MM.1S (cell line): ENCODE measurements around the gene DNAH6.
A peak's percentile ranks its signal among the peaks of the same experiment; 100 is the strongest.

ENCODE experiments used
- DNase-seq: peaks from one replicate; pipeline ENCODE4 v3.0.0-alpha.2; 2015
- H2AFZ ChIP-seq: fragments of 300-600 bp; sonication (generic); 2 replicates; pipeline ENCODE4 v1.6.0; 2016; ENCODE audit warnings: antibody characterized with exemption, low read length
- H3F3A ChIP-seq: fragments of 300-600 bp; sonication (generic); 2 replicates; pipeline ENCODE4 v1.6.1; 2016; ENCODE audit warnings: mild to moderate bottlenecking, antibody characterized with exemption, low read length, moderate library complexity, mixed read lengths; ENCODE audit not compliant: insufficient read depth
- H3K27ac ChIP-seq: fragments of 300-600 bp; sonication (generic); 2 replicates; pipeline ENCODE4 v1.5.1; 2016; ENCODE audit warnings: mild to moderate bottlenecking, low read length
- H3K27me3 ChIP-seq: fragments of 300-600 bp; sonication (generic); replicated peaks from 2 replicates; pipeline ENCODE4 v1.6.0; 2016; ENCODE audit warnings: low read length; ENCODE audit not compliant: insufficient read depth
- H3K36me3 ChIP-seq: fragments of 300-600 bp; sonication (generic); replicated peaks from 2 replicates; pipeline ENCODE4 v1.6.1; 2016; ENCODE audit warnings: mild to moderate bottlenecking, low read length, mixed read lengths; ENCODE audit not compliant: insufficient read depth
- H3K4me1 ChIP-seq: fragments of 300-600 bp; sonication (generic); 2 replicates; pipeline ENCODE4 v1.6.1; 2016; ENCODE audit warnings: low read length, mixed read lengths
- H3K4me2 ChIP-seq: fragments of 300-600 bp; sonication (generic); 2 replicates; pipeline ENCODE4 v1.6.0; 2016; ENCODE audit warnings: low read depth, low read length
- H3K4me3 ChIP-seq: fragments of 300-600 bp; sonication (generic); 2 replicates; pipeline ENCODE4 v1.5.1; 2016; ENCODE audit warnings: low read length, mixed read lengths
- H3K79me2 ChIP-seq: fragments of 300-600 bp; sonication (generic); 2 replicates; pipeline ENCODE4 v1.6.1; 2016; ENCODE audit warnings: mixed run types, low read length, mixed read lengths
- H3K9ac ChIP-seq: fragments of 300-600 bp; sonication (generic); 2 replicates; pipeline ENCODE4 v1.6.1; 2016; ENCODE audit warnings: low read length, mixed read lengths
- H3K9me2 ChIP-seq: fragments of 300-600 bp; sonication (generic); replicated peaks from 2 replicates; pipeline ENCODE4 v1.6.1; 2016; ENCODE audit warnings: mild to moderate bottlenecking, low read length, mixed read lengths; ENCODE audit not compliant: insufficient read depth
- H3K9me3 ChIP-seq: fragments of 300-600 bp; sonication (generic); replicated peaks from 2 replicates; pipeline ENCODE4 v1.6.1; 2016; ENCODE audit warnings: mild to moderate bottlenecking, low read length, mixed read lengths; ENCODE audit not compliant: insufficient read depth
- H4K20me1 ChIP-seq: fragments of 300-600 bp; sonication (generic); 2 replicates; pipeline ENCODE4 v1.6.1; 2016; ENCODE audit warnings: mild to moderate bottlenecking, low read length, moderate library complexity, mixed read lengths; ENCODE audit not compliant: insufficient read depth
- EZH2 ChIP-seq: fragments of 300-600 bp; sonication (generic); optimal IDR thresholded peaks from 2 replicates; pipeline ENCODE3; 2017; ENCODE audit warnings: low read depth, mild to moderate bottlenecking, antibody characterized with exemption, low read length, mixed read lengths
- EZH2phosphoT487 ChIP-seq: fragments of 300-600 bp; sonication (generic); IDR thresholded peaks from 2 replicates; pipeline ENCODE4 v1.6.1; 2018; ENCODE audit warnings: antibody characterized with exemption, low read length
- TF ChIP-seq, protein P1 (sequence below): fragments of 300-600 bp; sonication (generic); IDR thresholded peaks from 2 replicates; pipeline ENCODE4 v1.5.1; 2016; ENCODE audit warnings: antibody characterized with exemption, low read length, mixed read lengths

DNAH6 gene

GRCh38 chr2:84861539-84861938 lies 345.2 kb downstream of the DNAH6 start:
- no peaks in the 10 kb centered on the region for H3F3A ChIP-seq
- H3K9me2 ChIP-seq = no peaks in the 10 kb centered on the region
- no peak overlapping the region for H3K9ac ChIP-seq
- H3K4me1 ChIP-seq = peaks cover 5% of the 10 kb centered on the region
- H3K9me3 ChIP-seq = no peaks in the 10 kb centered on the region
- no peak for TF ChIP-seq EZH2phosphoT487
- TF ChIP-seq EZH2 = no peak
- TF ChIP-seq, protein P1, sequence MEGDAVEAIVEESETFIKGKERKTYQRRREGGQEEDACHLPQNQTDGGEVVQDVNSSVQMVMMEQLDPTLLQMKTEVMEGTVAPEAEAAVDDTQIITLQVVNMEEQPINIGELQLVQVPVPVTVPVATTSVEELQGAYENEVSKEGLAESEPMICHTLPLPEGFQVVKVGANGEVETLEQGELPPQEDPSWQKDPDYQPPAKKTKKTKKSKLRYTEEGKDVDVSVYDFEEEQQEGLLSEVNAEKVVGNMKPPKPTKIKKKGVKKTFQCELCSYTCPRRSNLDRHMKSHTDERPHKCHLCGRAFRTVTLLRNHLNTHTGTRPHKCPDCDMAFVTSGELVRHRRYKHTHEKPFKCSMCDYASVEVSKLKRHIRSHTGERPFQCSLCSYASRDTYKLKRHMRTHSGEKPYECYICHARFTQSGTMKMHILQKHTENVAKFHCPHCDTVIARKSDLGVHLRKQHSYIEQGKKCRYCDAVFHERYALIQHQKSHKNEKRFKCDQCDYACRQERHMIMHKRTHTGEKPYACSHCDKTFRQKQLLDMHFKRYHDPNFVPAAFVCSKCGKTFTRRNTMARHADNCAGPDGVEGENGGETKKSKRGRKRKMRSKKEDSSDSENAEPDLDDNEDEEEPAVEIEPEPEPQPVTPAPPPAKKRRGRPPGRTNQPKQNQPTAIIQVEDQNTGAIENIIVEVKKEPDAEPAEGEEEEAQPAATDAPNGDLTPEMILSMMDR = no peak
- H3K27me3 ChIP-seq = no peaks in the 10 kb centered on the region
- no peak for DNase-seq
- no peak overlapping the region for H2AFZ ChIP-seq
- H3K27ac ChIP-seq = no peak overlapping the region
- no peaks in the 10 kb centered on the region for H3K79me2 ChIP-seq
- H3K36me3 ChIP-seq = no peaks in the 10 kb centered on the region
- no peak overlapping the region for H3K4me3 ChIP-seq
- no peak overlapping the region for H3K4me2 ChIP-seq
- no peaks in the 10 kb centered on the region for H4K20me1 ChIP-seq

DNA sequence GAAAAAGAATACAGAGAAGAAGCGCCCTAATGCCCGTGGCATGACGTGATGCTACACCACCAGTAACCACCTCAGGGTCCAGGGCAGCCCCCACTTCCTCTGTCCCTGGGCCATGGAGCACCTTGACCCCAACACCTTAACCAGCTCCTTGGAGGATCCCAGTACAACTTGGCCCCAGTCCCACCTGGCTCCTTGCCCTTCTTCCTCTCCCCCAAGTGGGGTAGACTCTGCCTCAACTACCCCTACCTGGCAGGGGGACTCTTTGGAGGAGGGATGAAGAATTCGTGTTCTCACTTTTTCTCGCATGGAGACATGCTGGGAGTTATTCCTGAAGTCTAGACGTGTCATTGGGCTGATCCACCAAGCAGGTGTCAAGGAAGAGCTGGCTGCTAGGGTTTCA lies 345.7 kb downstream of the DNAH6 start:
- H3K9me2 ChIP-seq = no peaks in the 10 kb centered on the region
- no peaks in the 10 kb centered on the region for H3K9me3 ChIP-seq
- H3K27ac ChIP-seq = no peak overlapping the region
- H3K4me3 ChIP-seq = no peak overlapping the region
- no peak for DNase-seq
- H3K4me2 ChIP-seq = no peak overlapping the region
- TF ChIP-seq EZH2 (no peak), EZH2phosphoT487 (no peak)
- TF ChIP-seq, protein P1 = no peak
- H3K36me3 ChIP-seq = no peaks in the 10 kb centered on the region
- peaks cover 5% of the 10 kb centered on the region for H3K4me1 ChIP-seq
- H3F3A ChIP-seq = no peaks in the 10 kb centered on the region
- no peaks in the 10 kb centered on the region for H3K27me3 ChIP-seq
- no peak overlapping the region for H3K9ac ChIP-seq
- H2AFZ ChIP-seq = no peak overlapping the region
- no peaks in the 10 kb centered on the region for H4K20me1 ChIP-seq
- H3K79me2 ChIP-seq = no peaks in the 10 kb centered on the region

- no peaks in the 10 kb centered on the region for H3K27me3 ChIP-seq
- no peak overlapping the region for H3K4me2 ChIP-seq
- H3K4me1 ChIP-seq = peaks cover 5% of the 10 kb centered on the region; the same call in 1 of the 2 replicates
- TF ChIP-seq, protein P1 = peak; percentile 65
- no peak for TF ChIP-seq EZH2
- no peak overlapping the region for H3K27ac ChIP-seq
- no peak overlapping the region for H3K4me3 ChIP-seq
- no peaks in the 10 kb centered on the region for H3K9me2 ChIP-seq
- H3F3A ChIP-seq = no peaks in the 10 kb centered on the region
- peak; percentile 77 for DNase-seq
- no peak overlapping the region for H3K9ac ChIP-seq
- H3K36me3 ChIP-seq = no peaks in the 10 kb centered on the region
- no peaks in the 10 kb centered on the region for H3K79me2 ChIP-seq
- no peak overlapping the region for H2AFZ ChIP-seq
- no peaks in the 10 kb centered on the region for H4K20me1 ChIP-seq
- no peaks in the 10 kb centered on the region for H3K9me3 ChIP-seq
Observed at GRCh38 chr2:84865181-84865783, 349.0 kb downstream of the DNAH6 start.
